Psoas muscle (tissue), 8 donors: ENCODE data around the gene ITCH. TPM values are rescaled to one million over a fixed set of nuclear protein-coding genes. Genes with fewer than 3 reads are reported as not detected.
A peak's percentile ranks its signal among the peaks of the same experiment; 100 is the strongest.
"Not testable (repeated sequence)": the region's sequence is repeated elsewhere in the genome, so short reads cannot be mapped to it uniquely, and the experiment has no call there.

Experiments used
- ATAC-seq, 4 donors: fragments of 200-7000 bp; cut with Tn5 transposase; one replicate each; pipeline ENCODE4 v1.9.1; 2020; ENCODE audit warnings: moderate library complexity in 3 of 4, mild to moderate bottlenecking in 2 of 4
- DNase-seq, 2 donors: peaks; one replicate each; pipeline ENCODE4 v3.0.0-alpha.2; 2020
- H3K27ac ChIP-seq: fragments of 200-600 bp; one replicate; pipeline ENCODE4 v1.8.0; 2022
- H3K27me3 ChIP-seq, 3 donors: fragments of 200-600 bp in 1 of 3; one replicate each; pipeline versions ENCODE4 v1.6.1 to v1.8.0; 2013 to 2022; ENCODE audit warnings: low read length in 2 of 3, mild to moderate bottlenecking in 2 of 3, moderate library complexity in 1 of 3; ENCODE audit not compliant: insufficient read depth in 3 of 3
- H3K36me3 ChIP-seq, 2 donors: fragments of 200-600 bp in 1 of 2; one replicate each; pipeline versions ENCODE4 v1.6.1 to v1.8.0; 2013 to 2022; ENCODE audit warnings: low read depth in 1 of 2, mild to moderate bottlenecking in 1 of 2, moderate library complexity in 1 of 2; ENCODE audit not compliant: insufficient read depth in 1 of 2
- H3K4me1 ChIP-seq: fragments of 200-600 bp; one replicate; pipeline ENCODE4 v1.8.0; 2022
- H3K4me3 ChIP-seq: fragments of 200-600 bp; one replicate; pipeline ENCODE4 v1.8.0; 2022; ENCODE audit warnings: mild to moderate bottlenecking
- H3K9me3 ChIP-seq: fragments of 200-600 bp; one replicate; pipeline ENCODE4 v1.8.0; 2022
- CTCF ChIP-seq: fragments of 200-600 bp; IDR thresholded peaks from one replicate; pipeline ENCODE4 v1.8.0; 2022; ENCODE audit warnings: antibody characterized with exemption
- WGBS, 3 donors: extraction: QIAGEN DNeasy Blood & Tissue Kit; methylation state at CpG; one replicate each; pipeline versions ENCODE4 v1.1.6 to v1.1.7; 2013; 5-methylcytosine and 5-hydroxymethylcytosine counted together
- intact Hi-C, 2 donors: fragments of 100-400 bp; cut with DNase I; formaldehyde crosslinking; loops; one replicate each; pipeline versions ENCODE4 v1.11.0 to v1.14.2; 2022
- polyA plus RNA-seq, 3 donors: library from polyadenylated mRNA; stranded (reverse); fragments of 200-250 nt; gene quantifications; one replicate each; pipeline ENCODE4 v1.2.3, GENCODE V29; 2013
- total RNA-seq, 4 donors: library from RNA; stranded (reverse); fragmentation: NEBNext Ultra II Directional in 2 of 4; extraction: Animal tissue kit (Norgen Biotek cat#: 25700) in 2 of 4; gene quantifications; one replicate each; pipeline versions ENCODE4 v1.2.1 to v1.2.4, GENCODE V29; 2021 to 2023
- donor health status: healthy with polysubstance abuse.
- donor health status: DM: no; HTN: no; CAD: no; lungs with moderate emphysema.
- donor health status: Bipolar disorder and iron deficiency.
- donor health status: healthy.
- donor health status: DM: yes; HTN: yes; CAD: no.
- donor health status: DM: no; HTN: no; CAD: no.
- donor health status: DM: no; HTN: no; CAD: no.
- donor health status: DM: yes; HTN: yes; CAD: no.

Gene ITCH
- total and polyA plus RNA-seq, 7 donors, result 10.1 to 50.3 (median 36.9) TPM

- Histone ChIP-seq H3K9me3 (no peaks in the 10 kb centered on the region), H3K27me3 (no peaks in the 10 kb centered on the region), H3K4me1 (peaks cover 4% of the 10 kb centered on the region), H3K27ac (no peak overlapping the region), H3K4me3 (no peak overlapping the region), H3K36me3 (peaks cover 0 to 49% of the 10 kb centered on the region in 2 donors)
- intact Hi-C loops, result no loop called here
- ATAC-seq (no peak), DNase-seq (no peak)
- no peak for TF ChIP-seq CTCF
- WGBS, 3 donors, result 91 to 94% (median 93%) methylated on average over 16 of the region's 16 CpGs
These were observed 14.2 kb downstream of the ITCH start for GRCh38 chr20:34377072-34377847.

- H3K27ac ChIP-seq, result no peak overlapping the region
- H3K27me3 ChIP-seq, result no peaks in the 10 kb centered on the region
- intact Hi-C loops, result no loop called here
- TF ChIP-seq CTCF, result no peak
- 92 to 99% (median 95%) methylated on average over 3 of the region's 3 CpGs for WGBS, 3 donors
- peaks cover 24% of the 10 kb centered on the region for H3K4me1 ChIP-seq
- no peaks in the 10 kb centered on the region for H3K9me3 ChIP-seq
- ATAC-seq (no peak), DNase-seq (no peak)
- peaks cover 0 to 22% of the 10 kb centered on the region in 2 donors for H3K36me3 ChIP-seq
- H3K4me3 ChIP-seq, result no peak overlapping the region
These were observed 19.1 kb downstream of the ITCH start for GRCh38 chr20:34382174-34382573.

- H3K4me1 ChIP-seq, result peaks cover 27% of the 10 kb centered on the region
- intact Hi-C loops, H3K27ac ChIP-seq, H3K27me3 ChIP-seq, H3K9me3 ChIP-seq, ATAC-seq, H3K4me3 ChIP-seq, DNase-seq: not testable (repeated sequence)
- H3K36me3 ChIP-seq, result peaks cover 0 to 16% of the 10 kb centered on the region in 2 donors
- 96% methylated on average over 14 of the region's 14 CpGs for WGBS, 3 donors
These were observed 19.9 kb downstream of the ITCH start for GRCh38 chr20:34382877-34383455.

- H3K36me3 ChIP-seq, result peaks cover 0 to 12% of the 10 kb centered on the region in 2 donors
- ATAC-seq (no peak), DNase-seq (no peak)
- no peak overlapping the region for H3K4me3 ChIP-seq
- H3K27me3 ChIP-seq, result no peaks in the 10 kb centered on the region
- no peak for TF ChIP-seq CTCF
- intact Hi-C loops, result no loop called here
- peaks cover 36% of the 10 kb centered on the region for H3K4me1 ChIP-seq
- H3K9me3 ChIP-seq, result no peaks in the 10 kb centered on the region
- 46 to 58% (median 56%) methylated on average over 1 of the region's 1 CpG for WGBS, 3 donors
- peak overlapping the region; percentile 66 for H3K27ac ChIP-seq
These were observed 22.4 kb downstream of the ITCH start for GRCh38 chr20:34385464-34385863.

GRCh38 chr20:34388000-34388399 is 24.9 kb downstream of the ITCH start:
- H3K36me3 ChIP-seq, result peaks cover 0 to 11% of the 10 kb centered on the region in 2 donors
- no peak for TF ChIP-seq CTCF
- H3K27ac ChIP-seq, result no peak overlapping the region
- peaks cover 47% of the 10 kb centered on the region for H3K4me1 ChIP-seq
- H3K4me3 ChIP-seq, result no peak overlapping the region
- ATAC-seq (no peak), DNase-seq (no peak)
- intact Hi-C loops, result no loop called here
- no peaks in the 10 kb centered on the region for H3K9me3 ChIP-seq
- WGBS, 3 donors, result 74 to 86% (median 85%) methylated on average over 3 of the region's 3 CpGs
- H3K27me3 ChIP-seq, result no peaks in the 10 kb centered on the region
